LHCN-M2 (cell line): ENCODE results near the gene PPP1R16B. TPM values are rescaled to one million over a fixed set of nuclear protein-coding genes. Genes with fewer than 3 reads are reported as not detected.
"Not testable (repeated sequence)": the region's sequence is repeated elsewhere in the genome, so short reads cannot be mapped to it uniquely, and the experiment has no call there.

Source experiments
- DNase-seq: peaks from one replicate; pipeline ENCODE4 v3.0.0-alpha.2; 2012; ENCODE audit warnings: low read depth
- total RNA-seq: library from RNA; depleted of rRNA; stranded (reverse); fragments of >200 nt; gene quantifications from 2 replicates; pipeline ENCODE4 v1.2.3, GENCODE V29; 2014

PPP1R16B gene
- total RNA-seq, 1 experiment from 2014 or later: not detected

- DNase-seq: no peak
These were observed 48.3 kb downstream of the PPP1R16B start for GRCh38 chr20:38853759-38854158.

DNA sequence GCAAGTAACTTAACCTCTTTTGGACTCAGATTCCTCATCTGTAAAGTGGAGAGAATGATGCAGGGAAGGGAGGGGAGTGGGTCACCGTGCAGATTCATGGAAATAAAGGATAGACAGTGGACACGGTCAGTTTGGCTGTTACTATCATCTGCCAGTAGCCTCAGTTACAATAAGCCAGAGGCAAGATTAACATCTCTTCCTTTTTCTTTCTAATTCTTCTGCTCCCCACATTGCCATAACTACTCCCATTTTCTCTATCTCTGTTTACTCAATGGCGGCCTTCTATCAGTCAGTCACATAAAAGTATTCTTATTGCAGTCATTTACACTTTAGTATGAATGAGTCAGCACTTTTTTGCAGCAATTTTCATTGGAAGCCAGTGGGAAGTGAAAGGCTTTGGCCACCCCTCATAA lies 49.2 kb downstream of the PPP1R16B start:
- DNase-seq: no peak

DNA sequence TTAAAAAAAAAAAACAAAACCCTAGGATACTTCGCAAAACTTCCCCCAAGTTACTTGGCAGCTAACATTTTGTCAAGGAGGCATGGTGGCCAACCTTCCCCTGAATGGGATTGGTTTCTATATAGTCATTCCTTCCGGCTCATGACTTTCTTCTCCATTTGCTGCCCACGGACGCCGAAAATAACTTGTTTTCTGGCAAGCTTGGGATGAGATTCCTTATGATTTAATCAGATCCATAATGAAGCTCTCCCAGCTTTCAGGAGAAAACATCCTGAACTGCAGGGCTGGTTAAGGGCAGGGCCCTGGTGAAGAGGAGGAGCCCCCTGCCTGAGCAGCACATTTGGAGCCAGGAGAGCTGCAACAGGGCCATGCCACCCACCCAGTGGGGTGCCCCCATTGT lies 49.9 kb downstream of the PPP1R16B start:
- peak; percentile 8 for DNase-seq

DNA sequence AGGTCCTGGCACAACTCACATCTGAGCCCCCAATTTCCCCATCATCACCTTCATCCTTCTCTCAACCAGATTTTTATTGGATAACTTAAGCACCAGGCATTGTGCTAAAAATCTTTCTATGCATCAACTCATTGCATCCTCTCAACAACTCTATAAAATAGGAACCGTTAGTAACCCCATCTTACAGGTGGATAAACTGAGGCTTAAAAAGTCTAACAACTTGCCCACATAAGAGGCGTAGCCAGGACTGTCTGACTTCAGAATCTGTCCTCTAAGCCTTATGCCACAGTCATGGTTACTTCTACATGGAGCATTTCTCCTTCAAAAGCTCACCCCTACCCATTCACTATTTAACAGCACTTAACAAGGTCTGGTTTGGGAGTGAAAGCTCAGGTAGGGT lies 51.1 kb downstream of the PPP1R16B start:
- no peak for DNase-seq

DNA sequence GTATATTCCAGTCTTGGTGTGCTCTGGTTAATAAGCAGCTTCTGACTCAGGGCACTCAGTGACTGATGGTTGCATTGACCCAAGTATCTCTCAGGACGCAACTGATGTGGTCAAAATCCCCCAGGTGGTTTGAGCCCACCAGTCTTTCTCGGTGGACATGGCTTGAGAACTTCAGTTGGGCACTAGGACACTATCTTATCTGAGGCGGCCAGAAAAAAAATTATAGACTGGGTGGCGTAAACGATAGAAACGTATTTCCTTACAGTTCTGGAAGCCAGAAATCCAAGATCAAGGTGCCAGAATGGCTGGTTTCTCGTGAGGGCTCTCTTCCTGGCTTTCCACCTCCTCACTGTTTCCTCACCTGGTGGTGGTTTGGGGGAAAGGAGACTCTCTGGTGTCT lies 52.2 kb downstream of the PPP1R16B start:
- no peak for DNase-seq

DNA sequence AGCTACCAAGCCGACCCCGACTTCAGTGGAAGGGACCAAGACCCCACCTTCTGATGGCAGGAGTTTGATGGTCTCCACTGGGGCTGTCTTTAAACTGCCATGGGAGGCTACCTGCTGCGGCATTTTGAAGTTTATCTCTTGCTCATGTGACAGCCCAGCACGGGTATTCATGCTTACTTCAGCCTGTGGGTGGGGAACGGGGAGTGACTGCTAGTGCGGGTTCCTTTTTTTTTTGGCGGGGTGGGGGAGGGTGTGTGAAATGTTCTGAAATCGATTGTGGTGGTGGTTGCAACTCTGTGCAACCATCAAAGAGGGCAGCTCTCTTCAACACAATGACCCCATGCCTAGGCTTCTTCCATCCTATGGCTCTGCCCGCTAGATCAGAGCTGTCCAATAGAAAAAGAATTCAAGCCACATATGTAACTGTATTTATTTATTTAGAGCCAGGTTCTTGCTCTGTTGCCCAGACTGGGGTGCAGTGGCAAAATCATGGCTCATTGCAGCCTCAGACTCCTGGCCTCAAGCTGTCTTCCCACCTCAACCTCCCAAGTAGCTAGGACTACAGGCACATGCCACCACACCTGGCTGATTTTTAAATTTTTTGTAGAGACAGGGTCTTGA lies 53.7 kb downstream of the PPP1R16B start:
- DNase-seq: no peak

DNA sequence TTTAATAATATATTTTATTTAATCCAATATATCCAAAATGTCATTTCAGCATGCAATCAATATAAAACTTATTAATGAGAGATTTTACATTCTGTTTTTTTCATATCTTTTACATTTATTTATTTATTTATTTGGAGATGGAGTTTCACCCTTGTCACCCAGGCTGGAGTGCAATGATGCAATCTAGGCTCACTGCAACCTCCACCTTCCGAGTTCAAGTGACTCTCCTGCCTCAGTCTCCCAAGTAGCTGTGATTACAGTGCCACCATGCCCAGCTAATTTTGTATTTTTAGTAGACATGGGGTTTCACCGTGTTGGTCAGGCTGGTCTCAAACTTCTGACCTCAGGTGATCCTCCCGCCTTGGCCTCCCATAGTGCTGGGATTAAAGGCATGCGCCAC lies 54.4 kb downstream of the PPP1R16B start:
- DNase-seq: not testable (repeated sequence)

DNA sequence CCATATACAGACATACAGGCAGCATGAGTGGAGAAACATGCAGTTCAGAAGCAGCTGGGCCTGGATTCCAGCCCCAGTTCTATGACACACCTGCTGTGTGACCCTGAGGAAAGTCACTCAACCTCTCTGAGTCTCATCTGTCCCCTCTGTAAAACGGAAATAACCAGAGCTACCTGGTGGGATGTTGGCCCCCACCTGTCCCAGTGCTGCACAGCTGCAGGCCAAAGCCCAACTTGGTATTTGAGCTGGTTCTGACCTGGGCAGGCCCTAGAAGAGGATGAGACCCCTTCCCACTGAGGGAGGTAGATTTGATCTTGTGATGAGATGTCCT lies 55.5 kb downstream of the PPP1R16B start:
- no peak for DNase-seq

GRCh38 chr20:38862226-38862625 lies 56.7 kb downstream of the PPP1R16B start:
- DNase-seq: no peak

- no peak for DNase-seq
These were observed 57.7 kb downstream of the PPP1R16B start for GRCh38 chr20:38863024-38863851.

GRCh38 chr20:38864662-38865061 lies 59.2 kb downstream of the PPP1R16B start:
- no peak for DNase-seq

DNA sequence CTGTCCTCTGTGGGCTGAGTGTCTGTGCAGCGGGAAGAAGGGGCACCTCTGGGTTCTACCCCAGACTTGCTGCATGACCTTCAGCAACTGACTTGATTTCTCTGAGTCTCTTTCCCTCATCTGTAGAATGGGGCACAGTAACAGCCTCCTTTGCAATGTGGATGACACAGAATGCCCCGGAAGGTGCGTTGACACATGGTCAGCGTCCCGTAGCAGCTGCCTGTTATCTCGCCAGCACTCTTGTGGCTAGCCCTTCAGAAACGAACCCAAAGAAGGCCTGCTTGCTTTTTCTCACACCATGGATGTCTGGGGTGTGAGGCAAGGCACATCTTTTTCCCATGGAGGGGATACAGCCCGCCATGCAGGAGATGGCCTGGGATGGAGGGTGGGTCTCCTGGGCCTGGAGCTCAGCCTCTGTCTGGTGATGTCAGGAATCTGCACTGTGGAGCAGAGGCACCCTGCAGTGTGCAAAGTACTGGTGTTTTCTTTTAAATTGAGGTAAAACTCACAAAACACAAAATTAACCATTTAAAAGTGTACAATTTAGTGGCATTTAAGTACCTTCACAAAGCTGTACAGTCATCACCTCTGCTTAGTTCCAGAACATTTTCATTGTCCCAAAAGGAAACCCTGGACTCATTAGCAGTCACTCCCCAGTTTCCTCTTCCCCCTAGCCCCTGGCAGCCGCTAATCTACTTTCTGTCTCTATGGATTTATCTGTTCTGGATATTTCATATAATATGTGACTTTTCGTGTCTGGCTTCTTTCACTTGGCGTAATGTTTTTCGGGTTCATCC lies 61.0 kb downstream of the PPP1R16B start:
- DNase-seq: no peak

DNA sequence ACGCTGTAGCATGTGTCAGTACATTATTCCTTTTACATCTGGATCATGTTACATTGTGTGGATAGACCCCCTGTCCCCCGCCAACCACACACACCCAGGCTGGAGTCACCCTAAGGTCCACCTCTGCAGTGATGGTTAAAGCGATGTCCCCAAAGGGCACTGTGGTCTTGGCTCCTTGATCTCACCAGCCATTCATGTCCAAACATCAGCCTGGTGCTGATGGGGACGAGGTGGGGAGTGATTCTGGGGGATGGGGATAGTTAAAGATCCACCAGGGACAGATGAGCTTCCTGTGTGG lies 61.5 kb downstream of the PPP1R16B start:
- no peak for DNase-seq

DNA sequence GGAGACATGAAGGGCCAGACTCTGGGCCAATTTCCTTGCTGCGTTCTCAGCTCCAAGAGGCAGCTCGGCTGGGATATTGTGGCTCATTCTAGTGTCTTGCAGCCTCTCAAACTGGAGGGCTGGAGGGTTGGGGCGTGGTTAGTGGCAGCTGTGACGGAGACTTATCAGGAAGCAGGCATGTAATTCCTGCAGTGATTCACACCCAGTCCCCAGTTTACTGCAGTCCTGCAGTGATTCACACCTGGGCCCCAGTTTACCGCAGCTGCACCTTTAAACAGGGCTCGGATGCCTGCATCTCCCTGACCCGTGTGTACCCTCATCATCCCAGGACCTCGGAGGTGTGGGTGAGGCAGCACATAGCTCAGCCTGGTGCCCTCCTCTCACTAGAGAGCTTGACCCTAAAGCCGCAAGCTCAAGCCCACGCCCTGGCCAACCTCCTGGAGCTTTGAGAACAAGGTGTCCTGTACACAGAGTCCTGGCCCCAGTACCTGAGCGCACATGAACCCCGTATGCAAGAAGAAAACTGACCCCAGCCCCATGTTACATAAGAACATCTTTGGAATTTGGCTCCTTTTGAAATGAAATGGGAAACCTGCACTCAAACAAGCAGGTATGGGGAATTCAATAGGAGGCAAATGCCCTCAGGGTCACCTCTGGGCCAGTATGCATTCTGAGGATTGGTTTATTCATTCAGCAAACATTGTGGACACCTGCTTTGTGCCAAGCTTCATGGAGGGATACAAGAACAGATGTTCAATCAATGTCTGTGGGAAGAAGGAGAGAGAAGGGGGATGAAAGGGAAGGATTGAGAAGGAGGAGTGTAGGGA lies 65.4 kb downstream of the PPP1R16B start:
- peak; percentile 19 for DNase-seq

DNA sequence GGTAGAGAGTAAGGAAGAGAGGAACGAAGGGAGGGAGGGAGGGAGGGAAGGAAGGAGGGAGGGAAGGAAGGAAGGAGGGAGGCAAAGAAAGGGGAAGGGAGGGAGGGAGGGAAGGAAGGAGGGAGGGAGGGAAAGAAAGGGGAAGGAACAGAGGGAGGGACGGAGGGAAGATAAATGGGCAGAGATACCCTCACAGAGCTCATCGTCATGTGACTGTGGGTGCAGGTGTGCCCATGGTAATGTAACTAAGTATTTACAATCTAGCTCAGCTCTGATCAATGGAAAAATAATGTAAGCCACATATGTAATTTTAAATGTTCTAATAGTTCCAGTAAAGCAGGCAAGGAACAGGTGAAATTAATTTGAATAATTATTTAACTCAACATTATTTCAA lies 66.1 kb downstream of the PPP1R16B start:
- DNase-seq: no peak

DNA sequence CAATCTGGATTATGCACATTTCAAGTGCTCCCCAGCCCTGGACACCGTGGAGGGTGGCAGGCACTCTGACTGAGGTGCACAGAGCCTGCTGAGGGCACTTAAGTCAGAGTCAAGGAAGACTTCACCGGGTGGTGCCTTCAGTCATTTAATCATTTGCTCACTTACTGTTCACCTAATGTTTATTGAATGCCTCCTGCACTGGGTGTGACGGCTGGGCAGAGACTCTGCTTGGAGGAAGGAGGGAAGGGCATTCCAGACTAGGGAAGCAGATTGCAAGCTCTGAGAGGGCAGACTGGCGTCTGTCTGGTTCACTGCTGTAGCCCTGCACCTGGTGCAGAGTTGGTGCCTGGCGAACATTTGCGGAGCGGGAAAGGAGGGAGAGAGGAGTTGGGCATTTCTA lies 66.5 kb downstream of the PPP1R16B start:
- no peak for DNase-seq

DNA sequence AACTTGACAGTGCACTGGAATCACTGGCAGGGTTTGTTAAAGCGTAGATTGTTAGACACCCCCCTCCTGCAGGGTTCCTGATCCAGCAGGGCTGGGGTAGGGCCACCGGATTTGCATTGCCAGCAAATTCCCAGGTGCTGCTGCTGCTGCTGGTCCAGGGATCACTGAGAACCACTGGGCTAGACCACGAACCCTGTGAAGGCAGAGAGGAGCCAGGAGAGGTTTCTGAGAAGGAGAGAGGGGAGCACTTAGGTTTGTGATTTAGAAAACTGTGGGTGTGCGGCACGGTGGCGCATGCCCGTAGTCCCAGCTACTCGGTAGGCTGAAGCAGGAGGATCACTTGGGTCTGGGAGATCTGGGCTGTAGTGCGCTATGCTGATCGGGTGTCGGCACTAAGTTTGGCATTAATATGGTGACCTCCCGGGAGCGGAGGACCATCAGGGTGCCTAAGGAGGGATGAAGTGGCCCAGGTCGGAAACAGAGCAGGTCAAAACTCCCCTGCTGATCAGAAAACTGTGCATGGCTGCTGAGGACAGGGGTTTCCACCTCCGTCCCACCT lies 67.1 kb downstream of the PPP1R16B start:
- no peak for DNase-seq

GRCh38 chr20:38873050-38873581 lies 67.6 kb downstream of the PPP1R16B start:
- no peak for DNase-seq

GRCh38 chr20:38874460-38875174 lies 69.1 kb downstream of the PPP1R16B start:
- no peak for DNase-seq

DNA sequence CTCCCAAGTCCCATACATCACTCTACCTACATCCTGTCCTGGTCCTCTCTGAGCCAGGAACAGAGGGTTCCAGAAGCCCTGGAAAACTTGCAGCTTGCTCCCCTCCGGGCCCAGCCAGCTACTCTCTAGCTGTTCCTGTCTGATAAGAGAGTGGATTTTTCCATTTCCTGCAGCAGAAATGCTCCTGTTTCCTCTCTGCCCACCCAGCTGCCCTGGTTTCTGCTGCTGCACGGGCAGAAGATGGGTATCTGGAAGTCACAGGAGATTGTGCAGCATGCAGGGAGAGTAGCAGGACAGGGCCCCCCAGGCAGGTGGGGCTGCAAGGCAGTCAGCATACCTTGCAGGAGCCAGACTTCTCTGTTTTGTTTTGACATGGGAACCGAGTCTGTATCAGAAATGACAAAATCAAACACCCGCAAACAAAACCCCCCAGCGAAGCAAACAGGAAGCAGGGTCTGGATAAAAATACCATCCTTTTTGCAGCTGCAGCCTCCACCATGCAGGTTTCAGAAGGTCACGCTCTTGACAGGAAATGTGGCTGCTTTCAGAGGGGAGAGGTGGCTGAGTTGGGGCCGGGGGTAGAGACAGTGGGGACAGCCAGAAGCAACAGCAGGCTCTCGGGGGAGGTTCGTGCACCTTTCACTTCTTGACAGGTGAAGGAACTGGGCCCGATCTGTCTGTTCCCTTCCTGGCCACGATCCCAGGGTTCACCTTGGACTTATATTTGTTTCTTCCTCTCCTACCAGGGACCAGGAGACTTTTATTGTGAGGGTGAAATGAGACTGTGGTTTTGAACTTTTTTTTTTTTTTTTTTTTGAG lies 69.9 kb downstream of the PPP1R16B start:
- DNase-seq: no peak
